ENCODE measurements around the gene CLIC5. TPM values are rescaled to one million over a fixed set of nuclear protein-coding genes. Genes with fewer than 3 reads are reported as not detected.

The CLIC5 gene
- total RNA-seq, 4 donors from 2014 or later = 1.2 to 1.9 (median 1.4) TPM

- no peak overlapping the region for H3K4me3 ChIP-seq (ENCODE audit: low read depth, poor library complexity, severe bottlenecking)
- no peak for TF ChIP-seq CTCF (IDR thresholded peaks at IDR 0.05)
- TF ChIP-seq POLR2A (IDR thresholded peaks at IDR 0.05) = no peak
- intact Hi-C loops (cut with DNase I; ENCODE audit: low total_unique reads) = no loop called here
- 85 to 87% methylated on average over 4 of the region's 4 CpGs for WGBS, 2 donors
- no peak for DNase-seq (ENCODE audit: low spot score in 2 of 2)
Observed at GRCh38 chr6:45972795-45973503, 42.7 kb downstream of the CLIC5 start.

GRCh38 chr6:45971287-45971686 is 44.4 kb downstream of the CLIC5 start:
- no peak overlapping the region for H3K4me3 ChIP-seq (ENCODE audit: low read depth, poor library complexity, severe bottlenecking)
- DNase-seq (ENCODE audit: low spot score in 2 of 2) = no peak
- intact Hi-C loops (cut with DNase I; ENCODE audit: low total_unique reads) = no loop called here
- TF ChIP-seq CTCF (IDR thresholded peaks at IDR 0.05) (no peak), POLR2A (IDR thresholded peaks at IDR 0.05) (no peak)
- WGBS, 2 donors = 89% methylated on average over 6 of the region's 6 CpGs

- WGBS, 2 donors = 18 to 27% methylated on average over 2 of the region's 2 CpGs
- intact Hi-C loops (cut with DNase I; ENCODE audit: low total_unique reads) = no loop called here
- DNase-seq (ENCODE audit: low spot score in 2 of 2) = no peak
- TF ChIP-seq CTCF (IDR thresholded peaks at IDR 0.05) (no peak), POLR2A (IDR thresholded peaks at IDR 0.05) (no peak)
- H3K4me3 ChIP-seq (ENCODE audit: low read depth, poor library complexity, severe bottlenecking) = no peak overlapping the region
Observed at GRCh38 chr6:45970326-45970725, 45.3 kb downstream of the CLIC5 start.

GRCh38 chr6:45969883-45970282 is 45.8 kb downstream of the CLIC5 start:
- intact Hi-C loops (cut with DNase I; ENCODE audit: low total_unique reads) = no loop called here
- TF ChIP-seq POLR2A (IDR thresholded peaks at IDR 0.05) (no peak), CTCF (IDR thresholded peaks at IDR 0.05) (no peak)
- H3K4me3 ChIP-seq (ENCODE audit: low read depth, poor library complexity, severe bottlenecking) = no peak overlapping the region
- WGBS, 2 donors = 89 to 91% methylated on average over 2 of the region's 2 CpGs
- no peak for DNase-seq (ENCODE audit: low spot score in 2 of 2)

GRCh38 chr6:45969026-45969425 is 46.6 kb downstream of the CLIC5 start:
- TF ChIP-seq CTCF (IDR thresholded peaks at IDR 0.05) (no peak), POLR2A (IDR thresholded peaks at IDR 0.05) (no peak)
- WGBS, 2 donors = 49 to 62% methylated on average over 2 of the region's 2 CpGs
- no peak overlapping the region for H3K4me3 ChIP-seq (ENCODE audit: low read depth, poor library complexity, severe bottlenecking)
- DNase-seq (ENCODE audit: low spot score in 2 of 2) = no peak
- intact Hi-C loops (cut with DNase I; ENCODE audit: low total_unique reads) = no loop called here

GRCh38 chr6:45967363-45967762 is 48.3 kb downstream of the CLIC5 start:
- WGBS, 2 donors = 87 to 96% methylated on average over 1 of the region's 1 CpG
- intact Hi-C loops (cut with DNase I; ENCODE audit: low total_unique reads) = no loop called here
- no peak overlapping the region for H3K4me3 ChIP-seq (ENCODE audit: low read depth, poor library complexity, severe bottlenecking)
- no peak for DNase-seq (ENCODE audit: low spot score in 2 of 2)
- TF ChIP-seq CTCF (IDR thresholded peaks at IDR 0.05) (no peak), POLR2A (IDR thresholded peaks at IDR 0.05) (no peak)
